Esophagus squamous epithelium (tissue), 5 donors: Measurements from ENCODE around the gene UCHL3. TPM values are rescaled to one million over a fixed set of nuclear protein-coding genes. Genes with fewer than 3 reads are reported as not detected.

Source experiments
- DNase-seq: peaks from one replicate; lab custom pipeline; 2025; lab: John Stamatoyannopoulos, UW
- H3K27ac ChIP-seq, 4 donors: fragments of 200-600 bp; sonication (generic); one replicate each; pipeline ENCODE4 v1.5.1; 2016 to 2019; ENCODE audit warnings: mild to moderate bottlenecking in 1 of 4
- H3K27me3 ChIP-seq, 4 donors: fragments of 200-600 bp; sonication (generic); 1 replicate in 3 of 4; 2 replicates in 1 of 4; pipeline versions ENCODE4 v1.5.1 to v1.6.0; 2017 to 2021; ENCODE audit warnings: antibody characterized with exemption in 1 of 4
- H3K36me3 ChIP-seq, 3 donors: fragments of 200-600 bp; sonication (generic); one replicate each; pipeline ENCODE4 v1.5.1; 2016 to 2019
- H3K4me1 ChIP-seq, 3 donors: fragments of 200-600 bp; sonication (generic); one replicate each; pipeline ENCODE4 v1.5.1; 2017 to 2019
- H3K4me3 ChIP-seq, 4 donors: fragments of 200-600 bp; sonication (generic); 1 replicate in 3 of 4; 2 replicates in 1 of 4; pipeline ENCODE4 v1.5.1; 2016 to 2019; ENCODE audit warnings: mild to moderate bottlenecking in 2 of 4, moderate library complexity in 1 of 4
- H3K9me3 ChIP-seq, 3 donors: fragments of 200-600 bp; sonication (generic); one replicate each; pipeline ENCODE4 v1.5.1; 2016 to 2019
- CTCF ChIP-seq, 6 experiments: fragments of 450-650 bp in 4 of 6; fragments of 200-600 bp in 2 of 6; sonication (generic) in 2 of 6; IDR thresholded peaks; one replicate each; pipeline ENCODE4 v1.5.1; 2016 to 2019; ENCODE audit warnings: antibody characterized with exemption in 6 of 6, mild to moderate bottlenecking in 4 of 6, moderate library complexity in 4 of 6
- POLR2A ChIP-seq, 4 donors: fragments of 450-650 bp; IDR thresholded peaks; one replicate each; pipeline ENCODE4 v1.6.1; 2017; ENCODE audit warnings: antibody characterized with exemption in 4 of 4, mild to moderate bottlenecking in 4 of 4, moderate library complexity in 3 of 4
- WGBS, 2 donors: methylation state at CpG; one replicate each; pipeline ENCODE4 v1.1.5; 2018; 5-methylcytosine and 5-hydroxymethylcytosine counted together
- intact Hi-C: fragments of 100-400 bp; cut with DNase I; formaldehyde crosslinking; loops from one replicate; pipeline ENCODE4 v1.15.0; 2022
- total RNA-seq, 4 donors: library from RNA; depleted of rRNA; stranded (reverse); fragments of >200 nt; gene quantifications; one replicate each; pipeline ENCODE4 v1.1.0, GENCODE V29; 2016
- donor health status: DM: yes; HTN: yes; CAD: no.

UCHL3 gene
- total RNA-seq, 4 donors from 2014 or later = 39.9 to 78.2 (median 54.2) TPM

- WGBS, 2 donors = 58 to 59% methylated on average over 5 to 6 of the region's 49 CpGs
- Histone ChIP-seq H3K27ac (peak overlapping the region; percentile 55 to 79 (median 65)), H3K36me3 (no peaks in the 10 kb centered on the region), H3K27me3 (peaks cover 0 to 27% (median 0%) of the 10 kb centered on the region in 4 donors), H3K4me3 (peak overlapping the region; percentile 62 to 78 (median 70)), H3K4me1 (peaks cover 14 to 30% (median 16%) of the 10 kb centered on the region in 3 donors), H3K9me3 (no peaks in the 10 kb centered on the region)
- no peak for DNase-seq
- no peak for TF ChIP-seq CTCF (IDR thresholded peaks at IDR 0.05)
- no peak for TF ChIP-seq POLR2A (IDR thresholded peaks at IDR 0.05)
- intact Hi-C loops = no loop called here
Measured at GRCh38 chr13:75635101-75635827, 85.7 kb downstream of the UCHL3 start.

- H3K4me3 ChIP-seq = peak within 1 kb of the TSS; percentile 62 to 78 (median 70)
- intact Hi-C loops = no loop called here
- H3K27ac ChIP-seq = peak within 1 kb of the TSS; percentile 55 to 79 (median 65)
- H3K4me1 ChIP-seq = peaks cover 14 to 30% (median 16%) of the 10 kb centered on the region in 3 donors
- peaks cover 0 to 27% (median 0%) of the 10 kb centered on the region in 4 donors for H3K27me3 ChIP-seq
- H3K36me3 ChIP-seq = no peaks in the 10 kb centered on the region
- H3K9me3 ChIP-seq = no peaks in the 10 kb centered on the region
- no CpG with 5 or more reads among the region's 76 CpGs for WGBS, 2 donors
- no peak for TF ChIP-seq CTCF (IDR thresholded peaks at IDR 0.05)
- peak in 1 of 4 donors; percentile 28 for TF ChIP-seq POLR2A (IDR thresholded peaks at IDR 0.05)
- DNase-seq = no peak
Measured at GRCh38 chr13:75635828-75636435, 86.3 kb downstream of the UCHL3 start, which contains the start of gene LMO7. TSS of gene LMO7 (plus strand) at chr13:75636330. CDS start at chr13:75636658, 328 bp downstream.

GRCh38 chr13:75636436-75637180 lies 87.0 kb downstream of the UCHL3 start:
- peaks cover 14 to 30% (median 16%) of the 10 kb centered on the region in 3 donors for H3K4me1 ChIP-seq
- no peaks in the 10 kb centered on the region for H3K9me3 ChIP-seq
- H3K36me3 ChIP-seq = no peaks in the 10 kb centered on the region
- DNase-seq = no peak
- H3K4me3 ChIP-seq = peak overlapping the region; percentile 62 to 78 (median 70)
- intact Hi-C loops = no loop called here
- WGBS, 2 donors = 0% methylated on average over 6 of the region's 58 CpGs; no CpG with 5 or more reads in 1 of the 2 donors
- peaks cover 0 to 27% (median 0%) of the 10 kb centered on the region in 4 donors for H3K27me3 ChIP-seq
- TF ChIP-seq POLR2A (IDR thresholded peaks at IDR 0.05) (no peak), CTCF (IDR thresholded peaks at IDR 0.05) (no peak)
- peak overlapping the region; percentile 55 to 79 (median 65) for H3K27ac ChIP-seq

GRCh38 chr13:75637181-75637750 lies 87.7 kb downstream of the UCHL3 start:
- DNase-seq = no peak
- peaks cover 14 to 30% (median 16%) of the 10 kb centered on the region in 3 donors for H3K4me1 ChIP-seq
- no peak overlapping the region for H3K27ac ChIP-seq

More at GRCh38 chr13:75637181-75637750, 87.7 kb downstream of the UCHL3 start:
- no peaks in the 10 kb centered on the region for H3K36me3 ChIP-seq
- H3K27me3 ChIP-seq = peaks cover 0 to 27% (median 0%) of the 10 kb centered on the region in 4 donors
- WGBS, 2 donors = 15 to 22% methylated on average over 13 to 14 of the region's 17 CpGs
- peak overlapping the region; percentile 62 to 78 (median 70) for H3K4me3 ChIP-seq
- H3K9me3 ChIP-seq = no peaks in the 10 kb centered on the region
- intact Hi-C loops = no loop called here
- no peak for TF ChIP-seq POLR2A (IDR thresholded peaks at IDR 0.05)
- TF ChIP-seq CTCF (IDR thresholded peaks at IDR 0.05) = no peak
